ENCODE data around the gene ATP5ME. TPM values are rescaled to one million over a fixed set of nuclear protein-coding genes. Genes with fewer than 3 reads are reported as not detected.

ATP5ME gene
- total RNA-seq, 2 donors from 2014 or later, result 85.1 to 265 TPM

DNA sequence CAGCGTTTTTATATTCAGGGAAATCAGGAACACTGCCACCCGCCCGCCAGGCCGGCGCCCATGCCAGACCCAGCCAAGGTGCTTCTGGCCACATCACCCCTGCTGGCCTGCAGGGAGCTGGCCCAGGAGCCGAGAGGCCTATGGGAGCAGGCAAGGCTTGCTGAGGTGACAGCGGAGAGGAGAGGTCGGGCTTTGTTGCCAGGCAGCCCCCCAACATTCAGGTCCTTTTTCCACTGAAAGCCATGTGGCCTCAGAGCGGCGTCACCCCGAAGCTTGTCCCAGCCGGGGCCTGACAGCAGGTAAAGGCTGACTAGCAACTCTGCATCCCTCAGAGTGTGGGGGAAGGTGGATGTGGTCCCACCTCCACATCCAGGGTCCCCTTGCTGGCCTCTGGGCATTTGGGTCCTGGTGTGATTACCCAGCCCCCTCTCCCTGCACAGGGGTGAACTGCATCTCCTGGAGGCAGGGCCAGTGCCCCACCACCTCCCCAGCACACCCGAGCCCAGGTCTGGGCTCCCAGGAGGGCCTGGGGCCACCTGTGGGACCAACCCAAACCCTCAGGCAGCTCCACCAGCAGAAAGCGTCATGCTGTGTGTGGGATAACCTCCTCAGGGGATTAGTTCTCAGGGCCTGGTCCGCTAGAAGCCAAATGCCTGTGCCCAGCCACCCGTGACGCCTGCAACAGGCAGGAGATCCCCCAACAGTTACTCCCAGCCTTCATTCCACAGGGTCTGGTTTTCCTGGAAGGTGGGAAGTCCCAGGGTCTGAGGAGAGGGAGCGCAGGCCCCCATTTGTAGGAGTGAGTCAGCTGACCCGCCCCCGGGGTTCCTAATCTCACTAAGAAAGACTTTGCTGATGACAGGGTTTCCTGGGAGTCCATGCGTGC, 49.1 kb downstream of the ATP5ME start, which contains the start of gene PDE6B:
Gene PDE6B, plus strand, starts transcription at position 869 of the 886 bp plus-strand sequence. CDS start 54 bp downstream, outside the sequence.
- Histone ChIP-seq H3K4me3 (no peak within 1 kb of the TSS), H3K4me1 (no peaks in the 10 kb centered on the region), H3K27ac (no peak within 1 kb of the TSS), H3K36me3 (no peaks in the 10 kb centered on the region), H3K27me3 (no peaks in the 10 kb centered on the region), H3K9me3 (no peaks in the 10 kb centered on the region)
- DNase-seq (ENCODE audit: low spot score), result no peak
- TF ChIP-seq, protein P1, sequence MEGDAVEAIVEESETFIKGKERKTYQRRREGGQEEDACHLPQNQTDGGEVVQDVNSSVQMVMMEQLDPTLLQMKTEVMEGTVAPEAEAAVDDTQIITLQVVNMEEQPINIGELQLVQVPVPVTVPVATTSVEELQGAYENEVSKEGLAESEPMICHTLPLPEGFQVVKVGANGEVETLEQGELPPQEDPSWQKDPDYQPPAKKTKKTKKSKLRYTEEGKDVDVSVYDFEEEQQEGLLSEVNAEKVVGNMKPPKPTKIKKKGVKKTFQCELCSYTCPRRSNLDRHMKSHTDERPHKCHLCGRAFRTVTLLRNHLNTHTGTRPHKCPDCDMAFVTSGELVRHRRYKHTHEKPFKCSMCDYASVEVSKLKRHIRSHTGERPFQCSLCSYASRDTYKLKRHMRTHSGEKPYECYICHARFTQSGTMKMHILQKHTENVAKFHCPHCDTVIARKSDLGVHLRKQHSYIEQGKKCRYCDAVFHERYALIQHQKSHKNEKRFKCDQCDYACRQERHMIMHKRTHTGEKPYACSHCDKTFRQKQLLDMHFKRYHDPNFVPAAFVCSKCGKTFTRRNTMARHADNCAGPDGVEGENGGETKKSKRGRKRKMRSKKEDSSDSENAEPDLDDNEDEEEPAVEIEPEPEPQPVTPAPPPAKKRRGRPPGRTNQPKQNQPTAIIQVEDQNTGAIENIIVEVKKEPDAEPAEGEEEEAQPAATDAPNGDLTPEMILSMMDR (IDR thresholded peaks at IDR 0.05), result no peak

DNA sequence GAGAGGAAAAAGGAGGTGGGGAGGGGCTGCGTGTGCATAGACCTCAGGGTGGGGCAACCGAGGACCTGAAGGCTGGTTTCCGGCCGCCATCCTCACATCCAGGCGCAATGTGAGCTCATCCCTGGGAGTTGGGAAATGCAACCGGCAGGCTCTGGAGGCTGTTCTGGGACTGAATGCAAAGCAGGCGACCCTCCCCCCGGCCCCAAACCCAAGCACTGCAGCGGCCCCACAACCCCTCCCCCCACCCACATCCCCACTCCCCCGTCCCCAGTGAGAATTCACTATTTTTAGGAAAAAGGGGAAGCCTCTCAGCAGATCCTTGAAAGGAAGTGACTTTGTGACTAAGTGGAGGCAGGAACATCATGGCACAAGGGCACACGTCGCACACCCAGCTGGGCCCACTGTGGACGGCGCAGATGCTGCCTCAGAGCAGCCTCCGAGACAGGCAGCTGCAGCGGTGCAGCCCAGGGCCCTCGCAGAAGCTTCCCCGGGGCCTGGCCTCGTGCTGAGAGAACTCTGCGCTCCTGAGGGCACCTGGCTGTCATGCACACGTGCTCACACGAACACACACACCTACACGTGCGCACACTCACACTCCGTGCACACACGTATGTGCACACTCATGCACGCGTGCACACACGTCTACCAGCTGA, 50.0 kb downstream of the ATP5ME start:
- Histone ChIP-seq H3K4me1 (no peaks in the 10 kb centered on the region), H3K4me3 (no peak overlapping the region), H3K36me3 (no peaks in the 10 kb centered on the region), H3K9me3 (no peaks in the 10 kb centered on the region), H3K27me3 (no peaks in the 10 kb centered on the region), H3K27ac (no peak overlapping the region)
- DNase-seq (ENCODE audit: low spot score), result no peak
- TF ChIP-seq, protein P1 (IDR thresholded peaks at IDR 0.05), result no peak

DNA sequence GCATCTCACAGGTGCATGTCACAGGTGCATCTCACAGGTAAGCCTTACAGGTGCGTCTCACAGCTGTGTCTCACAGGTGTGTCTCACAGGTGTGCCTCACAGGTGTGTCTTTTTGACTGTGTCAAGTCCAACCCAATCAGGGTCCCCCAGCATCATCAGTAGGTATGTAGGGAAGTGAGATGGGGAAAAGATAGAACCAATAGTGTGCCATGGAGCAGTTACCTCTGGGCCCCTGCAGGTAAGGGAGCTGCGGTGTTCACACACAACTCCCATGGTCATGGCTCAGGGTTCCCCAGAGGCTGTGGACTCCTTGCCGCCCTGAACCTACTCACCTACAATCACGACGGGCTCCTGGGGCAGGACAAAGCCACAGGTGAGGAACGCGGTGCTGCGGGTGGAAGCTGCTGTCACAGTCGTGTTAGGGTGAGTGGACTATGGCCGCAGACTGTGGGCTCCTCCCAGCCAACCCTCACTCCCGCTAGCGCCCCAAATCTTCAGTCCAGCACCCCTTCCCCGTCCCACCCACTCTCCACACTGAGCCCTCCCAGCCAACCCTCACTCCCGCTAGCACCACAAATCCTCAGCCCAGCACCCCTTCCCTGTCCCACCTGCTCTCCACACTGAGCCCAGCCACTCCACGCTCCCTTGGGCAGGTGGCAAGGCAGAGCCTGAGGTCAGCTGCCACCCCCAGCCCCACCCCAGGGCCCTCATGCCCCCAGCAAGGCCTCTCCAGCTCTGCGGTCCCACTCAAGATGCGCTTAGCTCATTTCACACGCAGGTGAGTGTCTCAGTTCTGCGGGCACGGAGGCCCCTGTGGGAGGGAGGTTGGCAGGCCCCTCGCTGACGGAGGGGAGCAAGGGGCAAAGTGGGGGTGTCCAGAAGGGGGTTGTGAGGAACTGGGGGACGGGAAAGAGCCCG, 50.8 kb downstream of the ATP5ME start:
- no peak for DNase-seq (ENCODE audit: low spot score)
- H3K9me3 ChIP-seq, result no peaks in the 10 kb centered on the region

More for the DNA sequence above, 50.8 kb downstream of the ATP5ME start:
- no peaks in the 10 kb centered on the region for H3K36me3 ChIP-seq
- TF ChIP-seq, protein P1 (IDR thresholded peaks at IDR 0.05), result no peak
- no peak overlapping the region for H3K4me3 ChIP-seq
- no peaks in the 10 kb centered on the region for H3K4me1 ChIP-seq
- H3K27ac ChIP-seq, result no peak overlapping the region
- H3K27me3 ChIP-seq, result no peaks in the 10 kb centered on the region

Other genes with a start within 250 kb of the ATP5ME start
- gene ZNF721, start 175.1 kb downstream of the ATP5ME start, total RNA-seq, result 1 to 10 TPM; 7.3 to 8.2 TPM
- gene PIGG, start 175.1 kb downstream of the ATP5ME start, total RNA-seq, result 10 to 100 TPM; 14.8 to 25.3 TPM
- gene TMEM271, start 98.0 kb downstream of the ATP5ME start, total RNA-seq, result not detected
- 1 to 10 TPM; 2.3 to 4.6 TPM for gene PDE6B, start 48.7 kb downstream of the ATP5ME start, total RNA-seq
- gene MYL5, start 266 bp upstream of the ATP5ME start, total RNA-seq, result 1 to 10 TPM; 3.2 to 3.6 TPM
- 10 to 100 TPM in 1 of 2 donors, 1 to 10 TPM in 1; 10.0 to 12.0 TPM for gene SLC49A3, start 14.9 kb upstream of the ATP5ME start, total RNA-seq
- 10 to 100 TPM; 17.9 to 22.6 TPM for gene PCGF3, start 31.6 kb upstream of the ATP5ME start, total RNA-seq
- gene CPLX1, start 151.9 kb upstream of the ATP5ME start, total RNA-seq, result 1 to 10 TPM in 1 of 2 donors, under 1 TPM in 1; 0.98 to 2.3 TPM